Heart right ventricle (tissue), 16 donors: Measurements from ENCODE around the gene MIDN. TPM values are rescaled to one million over a fixed set of nuclear protein-coding genes. Genes with fewer than 3 reads are reported as not detected.

Experiments used
- ATAC-seq, 8 donors: fragments of 200-7000 bp; cut with Tn5 transposase; one replicate each; pipeline ENCODE4 v1.9.1; 2020; ENCODE audit warnings: mild to moderate bottlenecking in 8 of 8, moderate library complexity in 8 of 8, moderate number of reproducible peaks in 1 of 8
- DNase-seq, 2 donors: peaks; one replicate each; pipeline ENCODE4 v3.0.0-alpha.2; 2020
- H3K27ac ChIP-seq, 10 donors: fragments of 200-600 bp; sonication (generic) in 2 of 10; one replicate each; pipeline versions ENCODE4 v1.5.0 to v1.8.0; 2020 to 2022; ENCODE audit warnings: mild to moderate bottlenecking in 3 of 10
- H3K27me3 ChIP-seq, 7 donors: fragments of 200-600 bp; one replicate each; pipeline ENCODE4 v1.8.0; 2021 to 2022; ENCODE audit warnings: mild to moderate bottlenecking in 2 of 7
- H3K36me3 ChIP-seq, 9 donors: fragments of 200-600 bp; sonication (generic) in 1 of 9; one replicate each; pipeline versions ENCODE4 v1.5.0 to v1.8.0; 2020 to 2022; ENCODE audit warnings: mild to moderate bottlenecking in 2 of 9
- H3K4me1 ChIP-seq, 9 donors: fragments of 200-600 bp; sonication (generic) in 1 of 9; one replicate each; pipeline versions ENCODE4 v1.5.0 to v1.8.0; 2020 to 2022; ENCODE audit warnings: mild to moderate bottlenecking in 4 of 9
- H3K4me3 ChIP-seq, 10 donors: fragments of 200-600 bp; sonication (generic) in 2 of 10; one replicate each; pipeline versions ENCODE4 v1.5.0 to v1.8.0; 2020 to 2022; ENCODE audit warnings: mild to moderate bottlenecking in 7 of 10, moderate library complexity in 2 of 10
- H3K9me3 ChIP-seq, 11 donors: fragments of 200-600 bp in 10 of 11; sonication (generic) in 2 of 11; one replicate each; pipeline versions ENCODE4 v1.5.0 to v1.8.0; 2013 to 2022; ENCODE audit warnings: mild to moderate bottlenecking in 2 of 11, control low read depth in 1 of 11, moderate library complexity in 1 of 11
- CTCF ChIP-seq, 9 donors: fragments of 200-600 bp; sonication (generic) in 2 of 9; IDR thresholded peaks; one replicate each; pipeline versions ENCODE4 v1.5.0 to v1.8.0; 2021 to 2022; ENCODE audit warnings: antibody characterized with exemption in 9 of 9, mild to moderate bottlenecking in 5 of 9, moderate library complexity in 1 of 9
- WGBS, 2 donors: extraction: QIAGEN DNeasy Blood & Tissue Kit; methylation state at CpG; one replicate each; pipeline ENCODE4 v1.1.7; 2013; ENCODE audit warnings: inconsistent platforms in 1 of 2; 5-methylcytosine and 5-hydroxymethylcytosine counted together
- intact Hi-C, 10 donors: fragments of 100-400 bp; cut with DNase I; formaldehyde crosslinking; loops; one replicate each; pipeline versions ENCODE4 v1.11.1 to v1.14.2; 2022
- polyA plus RNA-seq, 2 donors: library from polyadenylated mRNA; stranded (reverse); fragments of 200-250 nt; gene quantifications; one replicate each; pipeline ENCODE4 v1.2.3, GENCODE V29; 2013
- total RNA-seq, 10 donors: library from RNA; stranded (reverse); fragmentation: NEBNext Ultra II Directional in 3 of 10; extraction: Animal tissue kit (Norgen Biotek cat#: 25700) in 3 of 10; gene quantifications; one replicate each; pipeline versions ENCODE4 v1.2.1 to v1.2.4, GENCODE V29; 2021 to 2023
- donor health status: Arrhythmogenic right ventricular cardiomyopathy.
- donor health status: ischemic (EF 13 %, LVEDD 7.1; RV severe dilation, severe dysfunction).
- donor health status: healthy with polysubstance abuse.
- donor health status: DM: no; HTN: yes; CAD: no.
- donor health status: DM: no; HTN: no; CAD: no.
- donor health status: ischemic (EF 25% LVEDD 6.9; RV normal size, moderate dysfunction).
- donor health status: ischemic (EF 25% LVEDD 5.7; RV mildly dilated, moderate dysfunction).
- donor health status: healthy.
- donor health status: DM: yes; HTN: yes; CAD: no.
- donor health status: Ischemic cardiomyopathy.
- donor health status: ischemic (EF 35%, LVEDD 5.7; RV mildly dilated, moderate dysfunction).
- donor health status: nonischemic (EF 11% LVEDD 7.7; RV severe dilation, severe dysfunction).
- donor health status: DM: yes; HTN: yes; CAD: no.
- donor health status: PGD.
- donor health status: ischemic (EF 29% LVEDD 5.4; RV normal size, mild dysfunction).
- donor health status: nonischemic (EF 23%, LVEDD 6.1; RV moderate dilation, normal function).

MIDN gene
- total and polyA plus RNA-seq, 12 donors: 22.7 to 236 (median 63.7) TPM

- DNase-seq: peak; percentile 64 to 67
- Histone ChIP-seq H3K4me1 (peaks cover 44 to 84% (median 77%) of the 10 kb centered on the region in 9 donors), H3K9me3 (no peaks in the 10 kb centered on the region), H3K4me3 (peak overlapping the region in 9 of 10 donors; percentile 53 to 96 (median 69)), H3K27ac (peak overlapping the region; percentile 60 to 100 (median 96)), H3K27me3 (no peaks in the 10 kb centered on the region), H3K36me3 (peaks cover 0 to 24% (median 13%) of the 10 kb centered on the region in 9 donors)
- no peak for TF ChIP-seq CTCF (IDR thresholded peaks at IDR 0.05)
- 26 to 30% methylated on average over 26 to 27 of the region's 28 CpGs for WGBS, 2 donors
- intact Hi-C loops: no loop called here
- ATAC-seq: peak in 6 of 8 donors; percentile 0 to 15 (median 4)
These were observed 13.6 kb downstream of the MIDN start for GRCh38 chr19:1261798-1262622.

GRCh38 chr19:1262623-1263123 is 14.3 kb downstream of the MIDN start:
- Histone ChIP-seq H3K4me3 (peak overlapping the region in 3 of 10 donors; percentile 69 to 96 (median 76)), H3K4me1 (peaks cover 50 to 84% (median 77%) of the 10 kb centered on the region in 9 donors), H3K27ac (peak overlapping the region; percentile 60 to 100 (median 96)), H3K27me3 (no peaks in the 10 kb centered on the region), H3K36me3 (peaks cover 0 to 17% (median 6%) of the 10 kb centered on the region in 9 donors), H3K9me3 (no peaks in the 10 kb centered on the region)
- no peak for TF ChIP-seq CTCF (IDR thresholded peaks at IDR 0.05)
- no peak for ATAC-seq
- intact Hi-C loops: no loop called here
- WGBS, 2 donors: 67% methylated on average over 20 to 21 of the region's 21 CpGs
- peak in 1 of 2 donors; percentile 15 for DNase-seq

GRCh38 chr19:1263188-1263587 is 14.8 kb downstream of the MIDN start:
- peak overlapping the region in 8 of 10 donors; percentile 10 to 100 (median 98) for H3K27ac ChIP-seq
- H3K9me3 ChIP-seq: no peaks in the 10 kb centered on the region
- TF ChIP-seq CTCF (IDR thresholded peaks at IDR 0.05): no peak
- no peaks in the 10 kb centered on the region for H3K27me3 ChIP-seq
- H3K4me3 ChIP-seq: no peak overlapping the region
- no peak for DNase-seq
- intact Hi-C loops: no loop called here
- peaks cover 54 to 84% (median 77%) of the 10 kb centered on the region in 9 donors for H3K4me1 ChIP-seq
- no peak for ATAC-seq
- peaks cover 0 to 12% (median 1%) of the 10 kb centered on the region in 9 donors for H3K36me3 ChIP-seq
- 81 to 84% methylated on average over 5 of the region's 5 CpGs for WGBS, 2 donors

- Histone ChIP-seq H3K36me3 (no peaks in the 10 kb centered on the region), H3K4me1 (peaks cover 51 to 75% (median 68%) of the 10 kb centered on the region in 9 donors), H3K27ac (peak overlapping the region; percentile 59 to 100 (median 90)), H3K9me3 (no peaks in the 10 kb centered on the region), H3K4me3 (peak overlapping the region in 3 of 10 donors; percentile 59 to 62 (median 62)), H3K27me3 (no peaks in the 10 kb centered on the region)
- ATAC-seq (peak in 4 of 8 donors; percentile 5 to 18 (median 8)), DNase-seq (peak; percentile 72 to 77)
- intact Hi-C loops: no loop called here
- TF ChIP-seq CTCF (IDR thresholded peaks at IDR 0.05): no peak
- WGBS, 2 donors: 70 to 74% methylated on average over 26 of the region's 26 CpGs
These were observed 16.6 kb downstream of the MIDN start for GRCh38 chr19:1264801-1265614.
